GM19372 (cell line): ENCODE measurements around the gene STK11IP.
"Not testable (repeated sequence)": the region's sequence is repeated elsewhere in the genome, so short reads cannot be mapped to it uniquely, and the experiment has no call there.

Experiments
- ATAC-seq: cut with Tn5 transposase; IDR thresholded peaks from one replicate; pipeline ENCODE4 v1.9.1; 2021; ENCODE audit warnings: mild to moderate bottlenecking, low read depth, moderate library complexity; ENCODE audit not compliant: unreplicated experiment

The STK11IP gene

DNA sequence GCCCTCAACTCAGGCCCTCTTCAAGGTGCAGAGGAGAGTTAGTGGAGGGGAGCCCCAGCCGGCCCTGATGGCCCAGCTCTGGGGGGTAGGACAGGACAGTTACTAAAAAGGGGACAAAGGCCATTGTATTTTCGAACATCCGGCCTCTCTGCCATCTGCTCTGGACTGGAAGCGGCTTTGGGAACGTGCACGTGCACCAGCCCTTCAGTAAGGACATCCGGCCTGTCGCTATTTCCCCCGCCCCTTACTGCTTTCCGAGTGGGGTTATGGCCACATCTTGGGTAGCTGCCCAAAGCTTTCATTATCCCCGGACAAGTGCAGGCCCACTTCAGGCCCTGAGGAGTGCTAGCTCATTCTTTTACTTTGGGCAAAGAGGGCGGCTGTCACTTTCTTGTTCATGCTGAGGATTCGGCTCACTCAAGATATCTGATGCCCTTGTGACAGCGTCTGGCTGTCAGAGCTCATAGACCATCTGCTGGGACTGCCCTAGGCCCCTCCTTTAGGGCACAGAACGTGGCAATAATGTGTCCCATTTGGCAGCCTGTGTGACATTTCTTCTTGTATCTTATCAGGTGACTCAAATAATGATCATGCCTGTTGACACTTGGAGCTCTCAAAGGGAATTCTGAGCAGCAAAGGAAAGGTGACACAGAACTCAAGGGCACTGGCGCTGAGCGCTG, 47.3 kb downstream of the STK11IP start:
- no peak for ATAC-seq

DNA sequence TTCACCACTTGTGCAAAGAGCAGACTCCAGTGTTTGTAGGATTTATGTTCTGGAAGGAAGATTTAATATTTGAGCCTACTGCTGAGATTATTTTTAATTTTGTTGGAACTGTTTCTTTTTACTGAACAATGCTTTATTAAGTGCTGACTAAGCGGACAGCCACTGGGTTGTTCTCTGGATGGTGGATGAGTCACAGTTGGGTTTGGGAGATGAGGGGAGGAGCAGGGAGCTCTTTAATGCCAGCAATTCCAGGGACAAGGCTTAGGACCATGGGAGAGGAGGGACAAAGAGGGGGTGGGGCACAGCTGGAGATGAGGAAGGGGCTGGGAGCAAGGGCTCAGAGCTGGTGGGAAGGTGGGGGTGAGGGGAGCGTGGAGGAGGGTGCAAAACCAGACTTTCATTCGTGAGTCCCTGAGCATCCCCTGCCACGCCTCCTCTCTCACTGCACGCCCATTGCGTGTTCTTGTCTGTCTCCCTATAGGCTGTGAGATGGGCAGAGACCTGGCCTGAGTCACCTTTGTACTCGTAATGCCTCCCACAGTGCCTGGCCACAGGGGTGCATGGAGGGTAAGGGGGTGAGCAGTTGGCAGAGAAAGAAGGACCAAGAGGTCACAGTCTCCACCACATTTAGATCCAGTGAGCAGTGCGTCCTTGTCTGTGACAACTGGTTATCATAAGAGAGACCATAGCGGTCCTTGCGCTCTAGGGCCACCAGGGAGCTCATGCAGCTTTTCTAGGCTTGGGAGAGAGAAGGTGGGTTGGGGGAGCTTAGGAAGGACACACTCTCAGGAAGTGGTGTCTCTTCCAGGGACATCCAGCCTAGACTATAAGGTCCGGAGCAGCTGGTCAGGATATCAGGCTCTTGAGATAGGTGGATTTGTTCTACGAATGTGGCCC, 48.2 kb downstream of the STK11IP start:
- no peak for ATAC-seq

DNA sequence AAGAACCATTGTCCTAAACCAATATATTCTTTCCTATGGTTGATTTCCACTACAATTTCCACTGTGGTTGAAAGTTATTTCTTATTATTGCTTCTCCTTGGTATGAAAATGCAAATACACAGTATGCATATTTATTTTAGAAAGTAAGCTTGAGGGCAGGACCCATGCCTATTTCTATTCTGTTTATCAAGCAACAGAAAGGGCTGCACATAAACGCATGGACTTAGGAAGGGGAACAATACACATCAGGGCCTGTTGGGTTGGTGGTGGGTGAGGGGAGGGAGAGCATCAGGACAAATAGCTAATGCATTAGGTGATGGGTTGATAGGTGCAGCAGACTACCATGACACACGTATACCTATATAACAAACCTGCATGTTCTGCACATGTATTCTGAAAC, 50.5 kb downstream of the STK11IP start:
- ATAC-seq, result no peak

DNA sequence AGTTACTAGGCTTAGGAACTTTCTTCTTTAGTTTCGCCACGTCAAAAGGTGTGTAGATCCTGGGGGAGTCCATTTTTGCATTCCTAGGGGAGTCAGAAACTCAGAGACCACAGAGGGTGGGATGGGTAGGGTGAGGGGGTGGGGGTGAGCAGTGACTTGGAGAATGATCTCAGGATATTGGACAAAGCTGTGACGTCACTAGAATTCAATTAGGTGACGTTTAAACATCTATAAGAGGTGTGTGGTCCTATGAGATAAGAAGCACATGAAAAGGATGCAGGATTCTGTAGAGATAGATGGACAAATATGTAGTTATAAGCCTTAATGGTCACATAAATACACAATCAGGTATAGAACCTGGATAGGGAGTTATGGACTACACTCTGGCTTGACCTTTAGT, 51.3 kb downstream of the STK11IP start:
- ATAC-seq, result no peak

DNA sequence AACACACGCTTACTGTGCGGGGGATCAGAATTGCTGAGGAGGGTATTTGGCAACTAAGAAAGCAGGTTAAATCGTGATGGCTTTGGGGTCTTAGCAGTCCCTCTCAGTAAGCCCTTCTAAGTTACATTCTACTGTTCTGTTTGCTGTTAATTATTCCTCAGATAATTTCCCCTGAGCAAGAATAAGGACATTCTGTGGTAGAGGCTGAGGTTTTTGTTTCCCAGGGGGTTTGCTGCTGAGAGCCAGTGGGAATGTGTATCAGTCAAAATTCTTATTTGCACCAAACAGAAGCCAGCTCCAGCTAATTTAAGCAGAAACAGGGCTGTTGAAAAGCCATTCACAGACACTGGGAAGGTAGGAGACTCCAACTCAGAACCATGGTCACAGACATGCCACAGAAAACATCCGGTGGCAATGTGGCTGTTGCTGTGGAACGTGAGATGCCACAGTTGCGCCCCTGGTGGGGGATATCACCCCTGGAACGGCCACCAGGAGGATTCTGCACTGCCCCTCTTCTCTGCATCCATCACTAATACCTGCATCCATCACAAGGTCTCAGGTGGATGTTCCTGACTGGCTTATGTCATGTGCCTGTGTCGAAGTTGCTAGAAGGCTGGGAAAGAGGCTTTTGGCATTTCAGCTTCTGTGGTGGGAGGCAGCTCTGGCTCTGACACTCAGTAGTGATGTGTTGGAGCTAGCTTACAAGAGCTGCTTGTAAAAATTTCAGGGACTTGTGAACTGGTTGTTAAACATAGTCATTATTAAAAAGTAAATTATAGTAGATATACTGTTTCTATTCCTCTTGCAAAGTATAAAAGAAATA, 53.0 kb downstream of the STK11IP start:
- no peak for ATAC-seq

DNA sequence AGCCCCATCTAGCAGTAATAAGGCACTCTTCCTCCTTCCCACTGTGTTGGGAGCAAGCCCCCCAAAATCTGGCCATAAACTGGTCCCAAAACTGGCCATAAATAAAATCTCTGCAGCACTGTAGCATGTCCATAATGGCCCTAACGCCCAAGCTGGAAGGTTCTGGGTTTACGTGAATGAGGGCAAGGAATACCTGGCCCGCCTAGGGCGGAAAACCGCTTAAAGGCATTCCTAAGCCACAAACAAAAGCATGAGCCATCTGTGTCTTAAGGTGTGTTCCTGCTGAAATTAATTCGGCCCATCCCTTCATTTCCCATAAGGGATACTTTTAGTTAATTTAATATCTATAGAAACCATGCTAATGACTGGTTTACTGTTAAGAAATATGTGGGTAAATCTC, 54.0 kb downstream of the STK11IP start:
- ATAC-seq, result not testable (repeated sequence)

DNA sequence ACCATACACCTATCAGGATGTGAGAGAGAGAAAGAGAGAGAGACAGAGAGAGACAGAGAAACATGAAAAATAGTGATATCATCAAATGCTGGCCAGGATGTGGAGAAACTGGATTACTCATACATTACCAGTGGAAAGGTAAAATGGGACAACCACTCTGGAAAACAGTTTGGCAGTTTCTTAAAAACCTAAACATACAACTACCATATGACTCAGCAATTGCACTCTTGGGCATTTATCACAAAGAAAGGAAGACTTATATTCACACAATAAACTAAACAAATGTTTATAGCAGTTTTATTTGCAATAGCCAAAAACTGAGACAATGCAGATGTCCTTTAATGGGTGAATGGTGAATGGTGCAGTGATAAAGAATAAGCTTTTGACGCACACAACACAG, 58.9 kb downstream of the STK11IP start:
- no peak for ATAC-seq

DNA sequence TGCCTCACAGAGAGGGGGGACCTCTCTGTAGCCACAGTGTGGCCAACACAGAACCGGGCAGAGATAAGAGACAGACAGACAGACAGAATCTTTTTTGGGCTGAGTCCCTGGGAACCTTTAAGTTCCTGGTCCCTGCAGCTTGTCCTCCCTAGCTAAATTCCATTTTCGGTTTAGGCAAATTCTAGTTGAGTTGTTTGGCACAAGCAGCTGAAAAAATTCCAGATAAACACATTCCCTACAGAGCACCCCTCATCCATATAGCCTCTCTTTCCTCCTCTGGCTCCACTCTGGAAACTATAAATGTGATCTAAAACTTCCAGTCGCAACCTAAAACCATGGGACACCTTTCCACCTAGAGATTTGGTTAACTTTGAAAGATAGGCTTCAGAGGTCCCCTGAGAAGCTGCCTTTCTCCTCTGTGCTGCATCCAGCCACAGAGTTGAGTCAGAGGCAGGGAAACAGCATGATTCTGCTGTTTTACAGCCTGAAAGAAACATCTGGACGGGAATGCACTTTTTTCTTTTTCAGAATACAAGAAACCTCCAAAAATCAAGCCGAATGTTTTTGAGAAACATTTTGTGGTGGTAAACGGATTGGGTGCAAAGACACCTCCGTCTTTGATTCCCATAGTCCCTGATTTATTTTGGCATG, 60.7 kb downstream of the STK11IP start:
- no peak for ATAC-seq

DNA sequence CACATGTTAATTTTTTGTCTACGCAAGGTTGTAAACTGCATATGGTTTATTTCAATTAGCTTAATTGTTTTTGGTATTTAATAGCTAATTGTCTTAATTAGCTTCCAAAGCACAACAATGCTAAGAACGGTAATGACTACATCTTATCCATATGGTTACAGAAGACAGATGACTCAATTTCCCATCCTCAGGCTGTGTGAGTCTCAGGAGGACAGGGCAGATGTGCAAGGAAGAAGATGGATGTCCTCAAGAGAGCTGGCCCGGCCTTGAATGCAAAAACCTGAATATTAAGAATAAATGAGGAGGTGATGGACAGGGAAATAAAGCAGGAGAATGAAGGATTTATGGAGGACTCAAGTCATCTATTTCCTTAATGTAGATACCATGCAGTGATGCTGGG, 61.2 kb downstream of the STK11IP start:
- ATAC-seq, result no peak

DNA sequence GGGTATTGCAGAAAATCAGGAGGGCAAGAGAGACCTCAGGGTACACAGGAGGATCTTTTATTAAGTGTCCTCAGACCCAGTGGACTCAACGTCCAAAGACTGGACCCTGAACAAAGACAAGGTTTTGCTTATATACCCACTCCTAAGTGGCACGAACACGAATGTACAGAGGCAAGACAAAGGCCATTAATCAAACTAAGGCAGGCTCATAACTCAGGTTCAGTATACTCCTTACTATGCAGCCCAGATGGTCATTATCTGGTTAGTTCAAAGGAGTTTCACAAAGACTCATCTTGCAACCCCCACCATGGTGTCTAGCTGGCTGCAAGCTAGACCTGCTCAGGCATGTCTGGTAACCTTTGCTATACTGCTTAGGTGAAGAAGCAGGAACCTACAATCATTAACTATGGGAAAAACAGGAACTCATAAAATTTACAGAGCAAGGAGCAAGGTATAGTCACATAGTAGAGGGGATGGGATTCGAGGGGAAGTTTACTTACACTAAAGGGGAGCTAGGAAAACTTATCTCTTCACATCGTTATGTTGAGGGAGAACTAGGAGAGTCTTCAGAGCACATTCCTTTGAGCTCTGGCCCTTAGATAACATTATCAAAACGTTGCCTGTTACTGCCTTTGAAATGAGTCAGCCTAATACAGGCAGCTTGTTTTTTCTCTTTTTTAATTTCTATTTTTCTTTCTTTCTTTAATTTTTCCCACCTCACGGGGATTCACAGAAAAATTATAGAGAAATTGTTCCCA, 63.7 kb downstream of the STK11IP start:
- peak; percentile 90 for ATAC-seq

DNA sequence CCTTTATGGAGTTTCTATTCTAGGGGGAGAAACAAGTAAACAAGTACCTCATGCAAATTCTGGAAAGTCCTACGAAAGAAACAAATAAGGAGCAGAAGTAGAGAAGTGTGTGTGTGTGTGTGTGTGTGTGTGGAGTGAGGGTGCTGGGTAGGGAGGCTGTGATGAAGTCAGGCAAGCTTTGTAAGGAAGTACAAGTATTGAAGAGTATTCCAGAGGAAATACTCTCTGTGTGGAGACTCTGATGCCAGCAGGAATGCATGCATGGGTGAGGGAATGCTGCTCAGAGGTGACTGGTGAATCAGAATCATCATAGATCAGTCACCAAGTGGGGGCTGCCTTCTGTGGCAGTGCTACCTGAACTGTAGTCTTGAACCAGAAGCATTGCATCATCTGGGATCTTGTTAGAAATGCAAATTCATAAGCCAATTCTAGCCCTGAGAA, 64.3 kb downstream of the STK11IP start:
- ATAC-seq, result no peak

DNA sequence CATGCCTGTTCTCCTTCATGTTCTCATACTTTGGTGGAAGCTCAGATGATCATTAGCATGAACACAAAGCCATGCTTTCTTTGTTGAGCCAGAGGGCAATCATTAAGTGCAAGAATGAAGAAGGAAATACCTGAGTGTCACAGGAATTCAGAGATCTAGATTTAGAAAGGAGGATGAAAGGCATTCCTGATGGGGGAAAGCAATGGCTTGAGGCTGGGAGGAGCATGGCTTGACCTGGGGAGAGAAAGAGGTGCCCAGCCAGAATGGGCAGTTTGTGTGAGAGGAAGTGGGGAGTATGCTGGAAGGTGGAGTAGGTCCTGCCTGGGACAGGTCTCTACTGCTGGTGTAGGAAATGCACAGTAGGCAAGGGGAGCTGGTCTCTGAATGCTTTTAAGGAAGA, 64.9 kb downstream of the STK11IP start:
- no peak for ATAC-seq

DNA sequence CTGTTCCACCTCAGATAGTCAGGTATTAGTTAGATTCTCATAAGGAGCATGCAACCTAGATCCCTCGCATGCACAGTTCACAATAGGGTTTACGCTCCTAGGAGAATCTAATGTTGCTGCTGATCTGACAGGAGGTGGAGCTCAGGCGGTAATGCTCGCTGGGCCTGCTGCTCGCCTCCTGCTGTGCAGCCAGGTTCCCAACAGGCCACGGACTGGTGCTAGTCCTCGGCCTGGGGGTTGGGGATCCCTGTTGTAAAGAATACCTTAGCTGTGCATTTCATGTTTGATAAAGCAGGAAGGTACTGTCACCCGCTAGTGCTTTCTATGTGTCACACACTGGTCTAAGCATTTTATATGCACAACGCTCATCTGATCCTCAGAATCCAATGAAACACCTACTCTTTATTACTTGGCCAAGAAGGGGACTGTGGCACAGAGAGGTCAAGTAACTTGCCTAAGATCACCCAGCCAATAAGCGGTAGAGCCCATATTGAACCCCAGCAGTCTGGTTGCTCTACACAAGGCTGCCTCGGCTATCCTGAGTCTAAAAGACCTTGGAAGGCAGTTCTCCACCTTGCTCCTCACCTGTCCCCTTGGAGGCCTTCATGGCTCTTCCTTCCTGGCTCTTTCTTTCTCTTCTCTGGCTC, 65.6 kb downstream of the STK11IP start:
- no peak for ATAC-seq

DNA sequence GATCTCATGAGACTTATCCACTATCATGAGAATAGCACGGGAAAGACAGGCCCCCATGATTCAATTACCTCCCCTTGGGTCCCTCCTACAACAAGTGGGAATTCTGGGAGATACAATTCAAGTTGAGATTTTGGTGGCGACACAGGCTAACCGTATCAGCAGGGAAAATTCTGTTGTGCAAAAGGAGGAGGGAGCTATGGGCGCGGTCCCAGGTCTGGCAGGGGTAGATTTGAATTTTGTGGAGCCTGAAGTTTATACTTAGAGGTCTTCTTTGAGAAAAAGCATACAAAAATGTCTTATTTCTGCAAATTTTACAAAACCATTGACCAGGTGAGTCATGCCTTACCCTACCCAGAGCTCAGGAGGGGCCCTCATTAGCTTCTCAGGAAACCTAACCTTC, 66.4 kb downstream of the STK11IP start:
- ATAC-seq, result no peak

DNA sequence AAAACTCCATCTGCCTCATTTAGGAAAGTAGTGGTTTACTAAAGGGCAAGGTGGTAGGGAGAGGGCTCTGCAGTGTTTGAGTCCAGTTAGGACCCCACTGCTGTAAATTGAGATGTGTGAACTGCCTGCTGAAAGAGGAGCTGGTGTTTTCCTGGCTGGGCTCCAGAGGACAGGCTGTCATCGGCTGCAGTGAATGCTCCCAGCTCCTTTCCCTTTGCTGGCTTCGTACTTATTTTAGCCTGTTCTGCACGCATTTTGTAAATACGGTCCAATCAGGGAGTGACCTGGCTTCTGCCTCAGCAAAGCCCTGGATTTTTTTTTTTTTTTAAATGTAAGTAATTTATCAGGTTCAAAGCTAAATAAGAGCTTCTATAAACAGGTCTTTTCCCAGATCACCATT, 67.3 kb downstream of the STK11IP start:
- no peak for ATAC-seq

DNA sequence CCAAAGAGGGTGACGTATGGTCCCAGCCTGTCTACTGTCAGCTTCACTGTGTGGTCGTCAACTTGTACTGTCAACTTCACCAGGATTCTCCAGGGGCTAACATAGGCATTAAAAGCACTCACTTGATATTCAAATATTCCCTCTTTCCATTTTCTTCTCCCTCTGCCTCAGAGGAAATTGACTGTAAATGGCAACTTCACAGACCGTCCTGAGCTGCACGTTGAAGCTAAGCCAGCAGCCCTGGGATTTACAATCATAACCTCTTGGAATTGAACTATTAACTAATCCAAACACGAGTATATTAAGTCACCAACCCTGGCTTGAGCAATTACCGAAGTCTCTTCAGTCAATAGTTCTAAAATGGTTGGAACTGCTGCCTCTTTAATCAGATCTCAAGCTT, 68.3 kb downstream of the STK11IP start:
- ATAC-seq, result no peak
